ENCODE measurements around the gene PRAME. TPM values are rescaled to one million over a fixed set of nuclear protein-coding genes. Genes with fewer than 3 reads are reported as not detected.
A peak's percentile ranks its signal among the peaks of the same experiment; 100 is the strongest.
"Not testable (repeated sequence)": the region's sequence is repeated elsewhere in the genome, so short reads cannot be mapped to it uniquely, and the experiment has no call there.

Gene PRAME
- total RNA-seq, 1 experiment from 2014 or later: not detected

DNA sequence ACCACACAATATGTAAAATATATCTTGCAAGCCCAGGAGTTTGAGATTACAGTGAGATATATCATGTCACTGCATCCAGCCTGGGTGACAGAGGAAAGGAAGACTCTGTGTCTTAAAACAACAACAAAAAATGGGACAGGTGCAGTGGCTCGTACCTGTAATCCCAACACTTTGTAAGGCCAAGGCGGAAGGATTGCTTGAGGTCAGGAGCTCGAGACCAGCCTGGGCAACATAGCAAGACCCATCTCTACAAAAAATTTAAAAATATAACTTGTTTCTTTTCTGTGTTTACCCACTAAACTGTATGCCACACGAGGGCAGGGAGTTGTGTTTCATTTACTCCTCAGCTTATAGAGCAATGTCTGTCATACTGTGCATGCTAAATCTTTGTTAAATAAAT, 42.1 kb downstream of the PRAME start:
- TF ChIP-seq, protein P1, sequence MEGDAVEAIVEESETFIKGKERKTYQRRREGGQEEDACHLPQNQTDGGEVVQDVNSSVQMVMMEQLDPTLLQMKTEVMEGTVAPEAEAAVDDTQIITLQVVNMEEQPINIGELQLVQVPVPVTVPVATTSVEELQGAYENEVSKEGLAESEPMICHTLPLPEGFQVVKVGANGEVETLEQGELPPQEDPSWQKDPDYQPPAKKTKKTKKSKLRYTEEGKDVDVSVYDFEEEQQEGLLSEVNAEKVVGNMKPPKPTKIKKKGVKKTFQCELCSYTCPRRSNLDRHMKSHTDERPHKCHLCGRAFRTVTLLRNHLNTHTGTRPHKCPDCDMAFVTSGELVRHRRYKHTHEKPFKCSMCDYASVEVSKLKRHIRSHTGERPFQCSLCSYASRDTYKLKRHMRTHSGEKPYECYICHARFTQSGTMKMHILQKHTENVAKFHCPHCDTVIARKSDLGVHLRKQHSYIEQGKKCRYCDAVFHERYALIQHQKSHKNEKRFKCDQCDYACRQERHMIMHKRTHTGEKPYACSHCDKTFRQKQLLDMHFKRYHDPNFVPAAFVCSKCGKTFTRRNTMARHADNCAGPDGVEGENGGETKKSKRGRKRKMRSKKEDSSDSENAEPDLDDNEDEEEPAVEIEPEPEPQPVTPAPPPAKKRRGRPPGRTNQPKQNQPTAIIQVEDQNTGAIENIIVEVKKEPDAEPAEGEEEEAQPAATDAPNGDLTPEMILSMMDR (IDR thresholded peaks at IDR 0.05; ENCODE audit: insufficient read depth in 1 of 2, low read depth in 1 of 2, low read length in 1 of 2, severe bottlenecking in 1 of 2, unreplicated experiment in 1 of 2): no peak
- ChIA-PET CTCF (interaction anchor here (1.0 kb wide), 1 partner anchor 236 kb away, joined by 3 read pairs; no protein-coding TSS in a partner anchor), POLR2A (no interaction called here)
- no peak for DNase-seq
- H3K4me3 Mint-ChIP-seq (ENCODE audit: unreplicated experiment): no peak overlapping the region
- H3K4me3 ChIP-seq (ENCODE audit: low read depth, low read length): no peak overlapping the region
- H3K4me1 ChIP-seq: peaks cover 5% of the 10 kb centered on the region; the same call in 1 of the 2 replicates
- no peaks in the 10 kb centered on the region for H3K27me3 Mint-ChIP-seq (ENCODE audit: insufficient read depth, unreplicated experiment)
- H3K9me3 ChIP-seq: no peaks in the 10 kb centered on the region
- no peaks in the 10 kb centered on the region for H3K36me3 ChIP-seq (ENCODE audit: control insufficient read depth, insufficient read depth, low read length)
- H3K4me1 Mint-ChIP-seq (ENCODE audit: low read depth, unreplicated experiment): no peaks in the 10 kb centered on the region
- BruUV-seq (replicated peaks): no TSS peak
- no peaks in the 10 kb centered on the region for H3K27me3 ChIP-seq (replicated peaks; ENCODE audit: control insufficient read depth, insufficient read depth, low read length)
- H3K36me3 Mint-ChIP-seq (ENCODE audit: insufficient read depth, unreplicated experiment): peaks cover 22% of the 10 kb centered on the region
- intact Hi-C loops (cut with micrococcal nuclease; ENCODE audit: unreplicated experiment): no loop called here
- H3K27ac Mint-ChIP-seq (ENCODE audit: unreplicated experiment): no peak overlapping the region
- H3K9me3 Mint-ChIP-seq (ENCODE audit: unreplicated experiment): peaks cover 9% of the 10 kb centered on the region

DNA sequence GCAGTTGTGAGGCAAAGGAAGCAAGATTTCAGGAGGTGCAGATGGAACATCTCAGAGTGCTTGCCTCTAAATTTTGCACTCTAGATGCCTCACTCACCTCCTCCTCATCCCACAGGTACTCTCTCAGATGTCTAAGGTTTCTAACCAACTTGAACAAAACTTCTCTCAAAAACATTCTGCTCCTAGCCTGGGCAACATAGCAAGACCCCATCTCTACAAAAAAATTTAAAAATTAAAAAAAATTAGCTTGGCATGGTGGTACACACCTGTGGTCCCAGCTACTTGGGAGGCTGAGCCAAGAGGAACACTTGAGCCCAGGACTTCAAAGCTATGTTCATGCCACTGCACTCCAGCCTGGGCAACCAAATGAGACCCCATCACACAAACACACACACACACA, 43.2 kb downstream of the PRAME start:
- intact Hi-C loops (cut with micrococcal nuclease; ENCODE audit: unreplicated experiment): no loop called here
- no peak overlapping the region for H3K4me3 ChIP-seq (ENCODE audit: low read depth, low read length)
- TF ChIP-seq, protein P1 (IDR thresholded peaks at IDR 0.05; ENCODE audit: insufficient read depth in 1 of 2, low read depth in 1 of 2, low read length in 1 of 2, severe bottlenecking in 1 of 2, unreplicated experiment in 1 of 2): no peak
- no TSS peak for BruUV-seq (replicated peaks)
- H3K27me3 ChIP-seq (replicated peaks; ENCODE audit: control insufficient read depth, insufficient read depth, low read length): no peaks in the 10 kb centered on the region
- CTCF ChIA-PET: no interaction called here
- no peaks in the 10 kb centered on the region for H3K36me3 ChIP-seq (ENCODE audit: control insufficient read depth, insufficient read depth, low read length)
- Mint-ChIP-seq H3K4me3 (ENCODE audit: unreplicated experiment) (no peak overlapping the region), H3K27me3 (ENCODE audit: insufficient read depth, unreplicated experiment) (no peaks in the 10 kb centered on the region), H3K36me3 (ENCODE audit: insufficient read depth, unreplicated experiment) (peaks cover 22% of the 10 kb centered on the region), H3K9me3 (ENCODE audit: unreplicated experiment) (peaks cover 9% of the 10 kb centered on the region), H3K4me1 (ENCODE audit: low read depth, unreplicated experiment) (no peaks in the 10 kb centered on the region), H3K27ac (ENCODE audit: unreplicated experiment) (no peak overlapping the region)
- POLR2A ChIA-PET: no interaction called here
- no peak for DNase-seq
- peaks cover 5% of the 10 kb centered on the region; the same call in 1 of the 2 replicates for H3K4me1 ChIP-seq
- no peaks in the 10 kb centered on the region for H3K9me3 ChIP-seq

DNA sequence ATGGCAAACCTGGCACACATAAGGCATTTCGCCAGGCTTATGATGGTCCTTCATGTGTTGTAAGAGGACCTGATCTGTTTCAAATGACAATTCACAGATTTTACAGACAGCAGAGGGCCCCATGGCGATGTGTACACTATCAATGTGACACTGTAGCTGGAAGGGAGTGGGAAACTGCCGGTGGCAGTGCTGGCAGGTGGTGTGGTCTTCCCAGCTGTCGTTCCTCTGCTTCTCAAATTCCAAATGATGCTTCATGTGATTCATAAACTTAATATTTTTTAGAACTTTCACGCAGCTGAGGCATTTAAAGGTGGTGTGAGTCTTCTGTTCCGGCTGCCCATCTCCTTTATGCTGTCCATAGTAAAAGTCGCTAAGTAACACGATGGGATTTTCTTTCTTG, 44.6 kb downstream of the PRAME start:
- CTCF ChIA-PET; H3K27me3 ChIP-seq (replicated peaks; ENCODE audit: control insufficient read depth, insufficient read depth, low read length); POLR2A ChIA-PET; H3K27me3 Mint-ChIP-seq (ENCODE audit: insufficient read depth, unreplicated experiment); H3K4me3 ChIP-seq (ENCODE audit: low read depth, low read length); H3K4me1 Mint-ChIP-seq (ENCODE audit: low read depth, unreplicated experiment); H3K36me3 ChIP-seq (ENCODE audit: control insufficient read depth, insufficient read depth, low read length); H3K27ac Mint-ChIP-seq (ENCODE audit: unreplicated experiment); intact Hi-C loops (cut with micrococcal nuclease; ENCODE audit: unreplicated experiment); H3K9me3 ChIP-seq; H3K4me3 Mint-ChIP-seq (ENCODE audit: unreplicated experiment); BruUV-seq (replicated peaks); H3K4me1 ChIP-seq: not testable (repeated sequence)
- peak in 1 of 2 experiments; percentile 3 for DNase-seq
- Mint-ChIP-seq H3K36me3 (ENCODE audit: insufficient read depth, unreplicated experiment) (peaks cover 15% of the 10 kb centered on the region), H3K9me3 (ENCODE audit: unreplicated experiment) (peaks cover 19% of the 10 kb centered on the region)

DNA sequence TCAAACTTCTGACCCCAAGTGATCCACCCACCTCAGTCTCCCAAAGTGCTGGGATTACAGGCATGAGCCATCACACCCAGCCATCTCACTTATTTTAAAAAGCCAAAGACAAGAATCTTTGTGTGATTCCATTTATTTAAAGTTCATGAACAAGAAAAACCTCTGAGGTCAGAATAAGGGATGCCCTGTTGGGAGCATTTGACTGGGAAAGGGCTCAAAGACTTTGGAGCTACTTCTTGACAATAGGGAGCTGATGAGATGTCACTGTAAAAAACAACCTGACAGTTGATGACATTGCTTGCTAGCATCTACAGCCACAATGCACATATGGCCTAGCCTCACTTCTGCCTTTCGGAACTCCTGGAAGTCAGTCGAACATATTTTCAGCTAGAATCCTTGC, 45.4 kb downstream of the PRAME start:
- TF ChIP-seq, protein P1 (IDR thresholded peaks at IDR 0.05; ENCODE audit: insufficient read depth in 1 of 2, low read depth in 1 of 2, low read length in 1 of 2, severe bottlenecking in 1 of 2, unreplicated experiment in 1 of 2): no peak
- no peak overlapping the region for H3K27ac Mint-ChIP-seq (ENCODE audit: unreplicated experiment)

More for the DNA sequence above, 45.4 kb downstream of the PRAME start:
- Histone ChIP-seq H3K4me1 (no peaks in the 10 kb centered on the region; the same call in 1 of the 2 replicates), H3K36me3 (ENCODE audit: control insufficient read depth, insufficient read depth, low read length) (no peaks in the 10 kb centered on the region), H3K9me3 (peaks cover 8% of the 10 kb centered on the region), H3K4me3 (ENCODE audit: low read depth, low read length) (no peak overlapping the region), H3K27me3 (replicated peaks; ENCODE audit: control insufficient read depth, insufficient read depth, low read length) (no peaks in the 10 kb centered on the region)
- BruUV-seq (replicated peaks): no TSS peak
- H3K9me3 Mint-ChIP-seq (ENCODE audit: unreplicated experiment): peaks cover 22% of the 10 kb centered on the region
- ChIA-PET CTCF (no interaction called here), POLR2A (no interaction called here)
- intact Hi-C loops (cut with micrococcal nuclease; ENCODE audit: unreplicated experiment): no loop called here
- H3K4me1 Mint-ChIP-seq (ENCODE audit: low read depth, unreplicated experiment): no peaks in the 10 kb centered on the region
- no peak for DNase-seq
- H3K4me3 Mint-ChIP-seq (ENCODE audit: unreplicated experiment): no peak overlapping the region
- H3K36me3 Mint-ChIP-seq (ENCODE audit: insufficient read depth, unreplicated experiment): peaks cover 15% of the 10 kb centered on the region
- H3K27me3 Mint-ChIP-seq (ENCODE audit: insufficient read depth, unreplicated experiment): no peaks in the 10 kb centered on the region
